Activated CD8-positive, alpha-beta T cell treated with anti-CD3 and anti-CD28 coated beads, Interleukin-2, amount 10 ng/mL, durations not matched to agents 7 days and 5 days (primary cell): Measurements from ENCODE around the gene PLPP1. TPM values are rescaled to one million over a fixed set of nuclear protein-coding genes. Genes with fewer than 3 reads are reported as not detected.

Experiments
- ATAC-seq: fragments of 150-1000 bp; cut with Tn5 transposase; one replicate; pipeline ENCODE4 v1.10.0; 2021; ENCODE audit warnings: moderate library complexity
- CTCF ChIA-PET: fragments of 350-600 bp; sonication (Branson Sonifier 250); formaldehyde crosslinking; loops from one replicate; lab custom pipeline; 2021; ENCODE audit warnings: antibody characterized with exemption; lab: Charles Lee
- POLR2A ChIA-PET: fragments of 350-600 bp; sonication (Branson Sonifier 250); formaldehyde crosslinking; loops from one replicate; lab custom pipeline; 2021; ENCODE audit warnings: antibody characterized with exemption; lab: Charles Lee
- DNase-seq: peaks from one replicate; pipeline ENCODE4 v3.0.0-alpha.2; 2020
- H3K27ac Mint-ChIP-seq: one replicate; pipeline ENCODE4 v1.8.0; 2021; ENCODE audit warnings: mild to moderate bottlenecking, mixed read lengths
- H3K27me3 Mint-ChIP-seq: one replicate; pipeline ENCODE4 v1.8.0; 2021; ENCODE audit warnings: low read depth, mixed read lengths
- H3K36me3 Mint-ChIP-seq: one replicate; pipeline ENCODE4 v1.8.0; 2021; ENCODE audit warnings: low read depth, mixed read lengths
- H3K4me1 Mint-ChIP-seq: one replicate; pipeline ENCODE4 v1.8.0; 2021; ENCODE audit warnings: low read depth, mixed read lengths
- H3K4me3 Mint-ChIP-seq: one replicate; pipeline ENCODE4 v1.8.0; 2021; ENCODE audit warnings: mild to moderate bottlenecking, mixed read lengths
- H3K9me3 Mint-ChIP-seq: one replicate; pipeline ENCODE4 v1.8.0; 2022; ENCODE audit warnings: mixed read lengths; ENCODE audit not compliant: insufficient read depth
- total RNA-seq, 2 experiments: library from RNA; stranded (reverse); gene quantifications; one replicate each; pipeline ENCODE4 v1.2.3, GENCODE V29; 2021

Gene PLPP1
- total RNA-seq, 2 experiments from 2014 or later = 27.0 to 27.2 TPM

DNA sequence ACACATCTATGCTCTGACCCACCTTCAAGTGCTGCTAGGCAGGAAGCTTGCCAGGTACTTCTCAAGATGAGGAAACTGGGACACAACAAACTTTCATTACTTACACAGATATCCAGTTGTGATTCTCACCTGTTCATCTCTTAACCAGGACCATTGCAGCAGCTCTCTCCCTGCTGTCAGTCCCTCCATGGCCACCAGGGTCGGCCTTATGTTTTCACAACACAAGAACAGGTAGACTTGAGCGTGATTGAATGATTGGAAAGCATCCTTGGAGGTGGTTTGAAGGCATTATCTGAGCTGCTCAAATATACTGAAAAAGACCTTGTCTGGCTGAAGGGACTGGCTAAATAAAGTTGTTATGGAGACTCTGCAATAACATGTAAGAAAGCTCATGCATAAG, 132.6 kb downstream of the PLPP1 start:
- Mint-ChIP-seq H3K27me3 (no peaks in the 10 kb centered on the region), H3K4me1 (no peaks in the 10 kb centered on the region), H3K27ac (peak overlapping the region; percentile 40), H3K4me3 (no peak overlapping the region), H3K36me3 (peaks cover 23% of the 10 kb centered on the region), H3K9me3 (no peaks in the 10 kb centered on the region)
- POLR2A ChIA-PET = no interaction called here
- CTCF ChIA-PET = interaction anchor here (0.6 to 1.9 kb wide), 10 partner anchors 9 to 1321 kb away, joined by 3 to 5 read pairs (median 4); no protein-coding TSS in a partner anchor
- ATAC-seq = peak; percentile 36
- DNase-seq = no peak

DNA sequence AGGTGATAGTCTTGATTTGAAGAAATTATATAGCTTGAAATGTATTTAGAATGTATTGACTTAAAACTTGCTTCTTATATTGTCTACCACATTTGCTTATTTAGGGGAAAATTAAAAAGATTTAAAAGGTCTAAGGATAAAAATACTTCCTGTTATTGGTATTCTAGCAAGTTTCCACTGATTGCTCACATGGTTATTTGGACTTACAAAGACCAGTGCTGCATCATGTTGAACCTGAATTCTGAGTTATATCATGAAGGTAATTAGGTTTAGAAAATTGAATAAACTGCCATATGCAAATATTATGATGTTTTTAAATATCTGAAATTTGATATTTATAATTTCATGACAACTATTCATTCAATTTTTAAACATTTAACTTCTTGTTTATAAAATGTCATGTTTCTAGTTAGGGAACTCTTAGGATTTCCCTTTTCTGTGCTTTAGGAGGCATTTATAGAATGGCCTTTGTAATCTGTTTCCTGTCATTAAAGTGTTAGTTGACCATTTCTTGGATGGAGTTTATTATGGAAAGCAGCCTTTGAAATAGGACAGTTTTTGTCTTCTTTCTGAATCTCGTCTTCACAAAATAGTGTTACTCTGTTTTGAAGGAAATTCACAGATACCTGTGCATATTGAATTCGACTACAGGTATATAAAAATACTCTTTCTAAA, 141.1 kb downstream of the PLPP1 start:
- ChIA-PET POLR2A (no interaction called here), CTCF (interaction anchor here (1.0 kb wide), 1 partner anchor 12 kb away, joined by 3 read pairs; no protein-coding TSS in a partner anchor)
- Mint-ChIP-seq H3K4me3 (no peak overlapping the region), H3K4me1 (peaks cover 2% of the 10 kb centered on the region), H3K27me3 (no peaks in the 10 kb centered on the region), H3K36me3 (peaks cover 57% of the 10 kb centered on the region), H3K9me3 (peaks cover 11% of the 10 kb centered on the region), H3K27ac (no peak overlapping the region)
- ATAC-seq (no peak), DNase-seq (no peak)

- ChIA-PET POLR2A (no interaction called here), CTCF (interaction anchor here (1.0 kb wide), 1 partner anchor 13 kb away, joined by 3 read pairs; no protein-coding TSS in a partner anchor)
- Mint-ChIP-seq H3K27ac (no peak overlapping the region), H3K4me3 (no peak overlapping the region), H3K36me3 (peaks cover 65% of the 10 kb centered on the region), H3K27me3 (no peaks in the 10 kb centered on the region), H3K9me3 (peaks cover 11% of the 10 kb centered on the region), H3K4me1 (peaks cover 5% of the 10 kb centered on the region)
- DNase-seq = no peak
- ATAC-seq = no peak
Measured at GRCh38 chr5:55392669-55393068, 142.1 kb downstream of the PLPP1 start.

DNA sequence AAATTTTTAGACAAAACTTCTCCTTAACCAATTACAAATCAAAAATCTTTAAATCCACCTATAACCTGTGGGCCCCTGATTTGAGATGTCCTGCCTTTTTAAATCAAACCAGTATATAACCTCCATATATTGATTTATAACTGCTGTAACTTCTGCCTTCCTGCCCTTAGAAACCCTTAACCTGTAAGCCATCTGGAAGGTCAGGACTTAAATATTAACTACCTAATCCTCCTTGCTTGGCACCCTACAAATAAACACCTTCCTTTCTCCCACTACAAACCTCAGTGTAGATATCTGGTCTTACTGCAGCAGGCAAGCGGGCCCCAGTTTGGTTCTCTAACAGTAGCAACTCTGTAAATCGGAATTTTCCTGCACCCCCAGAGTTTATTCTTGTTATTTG, 143.1 kb downstream of the PLPP1 start:
- ATAC-seq = no peak
- Mint-ChIP-seq H3K36me3 (peaks cover 65% of the 10 kb centered on the region), H3K9me3 (peaks cover 11% of the 10 kb centered on the region), H3K4me1 (peaks cover 5% of the 10 kb centered on the region), H3K27me3 (no peaks in the 10 kb centered on the region), H3K4me3 (no peak overlapping the region), H3K27ac (no peak overlapping the region)
- ChIA-PET POLR2A (no interaction called here), CTCF (interaction anchor here (2.0 kb wide), 1 partner anchor 10 kb away, joined by 5 read pairs; no protein-coding TSS in a partner anchor)
- no peak for DNase-seq

- POLR2A ChIA-PET = no interaction called here
- ATAC-seq (no peak), DNase-seq (no peak)
- Mint-ChIP-seq H3K27ac (no peak overlapping the region), H3K36me3 (peaks cover 71% of the 10 kb centered on the region), H3K4me3 (no peak overlapping the region), H3K9me3 (peaks cover 22% of the 10 kb centered on the region), H3K4me1 (peaks cover 13% of the 10 kb centered on the region), H3K27me3 (no peaks in the 10 kb centered on the region)
- CTCF ChIA-PET = no interaction called here
Measured at GRCh38 chr5:55387865-55388264, 146.9 kb downstream of the PLPP1 start.

DNA sequence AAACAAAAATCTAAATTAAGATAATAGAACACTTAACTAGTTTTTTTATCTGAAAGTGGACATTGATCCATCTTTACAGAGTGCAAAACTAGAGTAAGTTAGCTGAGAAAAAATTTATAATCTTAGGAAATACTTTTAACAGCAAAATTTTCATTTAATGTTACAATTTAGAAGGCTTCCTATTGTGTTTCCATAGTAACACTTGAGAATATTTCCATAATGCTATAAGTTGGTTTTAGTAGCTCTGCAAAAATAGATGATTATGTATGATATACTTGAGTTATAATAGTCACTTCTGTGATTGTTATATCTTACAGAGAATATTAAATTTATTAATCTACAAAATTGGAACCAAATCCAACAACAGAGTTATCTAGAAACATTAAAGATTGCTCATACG, 148.4 kb downstream of the PLPP1 start:
- ATAC-seq (no peak), DNase-seq (no peak)
- H3K9me3 Mint-ChIP-seq = peaks cover 19% of the 10 kb centered on the region
- H3K27ac Mint-ChIP-seq = no peak overlapping the region
- H3K36me3 Mint-ChIP-seq = peaks cover 67% of the 10 kb centered on the region
- no peak overlapping the region for H3K4me3 Mint-ChIP-seq
- H3K27me3 Mint-ChIP-seq = no peaks in the 10 kb centered on the region
- ChIA-PET POLR2A (no interaction called here), CTCF (interaction anchor here (0.7 to 1.6 kb wide), 8 partner anchors 9 to 306 kb away, joined by 3 to 5 read pairs (median 4); no protein-coding TSS in a partner anchor)
- peaks cover 13% of the 10 kb centered on the region for H3K4me1 Mint-ChIP-seq

GRCh38 chr5:55385846-55386245, 148.9 kb downstream of the PLPP1 start:
- H3K27me3 Mint-ChIP-seq = no peaks in the 10 kb centered on the region
- ChIA-PET CTCF (interaction anchor here (0.8 to 1.6 kb wide), 5 partner anchors 8 to 306 kb away, joined by 3 to 5 read pairs (median 3); no protein-coding TSS in a partner anchor), POLR2A (no interaction called here)
- peaks cover 19% of the 10 kb centered on the region for H3K9me3 Mint-ChIP-seq
- peaks cover 13% of the 10 kb centered on the region for H3K4me1 Mint-ChIP-seq
- DNase-seq (no peak), ATAC-seq (no peak)
- H3K4me3 Mint-ChIP-seq = no peak overlapping the region
- H3K27ac Mint-ChIP-seq = no peak overlapping the region
- peaks cover 65% of the 10 kb centered on the region for H3K36me3 Mint-ChIP-seq

- H3K36me3 Mint-ChIP-seq = peaks cover 65% of the 10 kb centered on the region
- ChIA-PET POLR2A (no interaction called here), CTCF (no interaction called here)
- peaks cover 19% of the 10 kb centered on the region for H3K9me3 Mint-ChIP-seq
- no peak overlapping the region for H3K27ac Mint-ChIP-seq
- H3K4me3 Mint-ChIP-seq = no peak overlapping the region
- DNase-seq = no peak
- H3K4me1 Mint-ChIP-seq = peaks cover 13% of the 10 kb centered on the region
- no peak for ATAC-seq
- H3K27me3 Mint-ChIP-seq = no peaks in the 10 kb centered on the region
Measured at GRCh38 chr5:55385227-55385626, 149.5 kb downstream of the PLPP1 start.

DNA sequence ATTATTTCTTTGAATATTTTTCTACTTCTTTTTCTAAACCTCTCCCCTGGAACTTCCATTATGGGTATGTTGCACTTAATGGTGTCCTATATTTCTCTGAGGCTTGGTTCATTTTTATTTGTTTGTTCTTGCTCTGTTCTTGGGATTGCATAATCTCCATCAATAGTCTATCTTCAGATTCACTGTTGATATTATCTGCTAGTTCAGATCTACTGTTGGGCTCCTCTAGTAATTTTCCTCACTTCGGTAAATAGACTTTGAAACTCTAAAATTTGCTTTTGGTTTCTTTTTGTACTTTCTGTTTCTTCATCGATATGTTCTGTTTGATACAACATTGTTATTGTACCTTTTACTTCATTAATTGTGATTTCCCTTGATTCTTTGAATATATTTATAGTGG, 150.7 kb downstream of the PLPP1 start:
- Mint-ChIP-seq H3K36me3 (peaks cover 62% of the 10 kb centered on the region), H3K4me1 (peaks cover 13% of the 10 kb centered on the region), H3K9me3 (peaks cover 19% of the 10 kb centered on the region), H3K27me3 (no peaks in the 10 kb centered on the region), H3K4me3 (no peak overlapping the region), H3K27ac (no peak overlapping the region)
- DNase-seq = no peak
- CTCF ChIA-PET = no interaction called here
- no peak for ATAC-seq
- POLR2A ChIA-PET = no interaction called here

DNA sequence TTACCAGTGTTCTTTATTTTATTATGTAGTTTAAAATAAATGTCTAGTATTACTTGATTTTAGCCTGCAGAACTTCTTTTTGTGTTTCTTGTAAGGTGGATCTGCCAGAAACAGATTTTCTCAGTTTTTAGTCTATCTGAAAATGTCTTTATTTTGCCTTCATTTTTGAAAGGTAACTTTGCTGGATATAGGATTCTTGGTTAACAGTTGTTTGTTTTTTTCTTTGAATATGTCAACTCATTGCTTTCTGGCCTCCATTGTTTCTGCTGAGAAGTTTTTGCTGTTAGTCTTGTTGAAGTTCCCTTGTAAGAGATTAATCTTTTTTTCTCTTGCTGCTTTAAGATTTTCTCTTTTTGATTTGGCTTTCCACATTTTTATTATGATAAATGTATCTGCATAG, 151.5 kb downstream of the PLPP1 start:
- H3K27me3 Mint-ChIP-seq = no peaks in the 10 kb centered on the region
- no peak overlapping the region for H3K27ac Mint-ChIP-seq
- ChIA-PET CTCF (no interaction called here), POLR2A (no interaction called here)
- H3K9me3 Mint-ChIP-seq = peaks cover 19% of the 10 kb centered on the region
- H3K4me3 Mint-ChIP-seq = no peak overlapping the region
- peaks cover 58% of the 10 kb centered on the region for H3K36me3 Mint-ChIP-seq
- ATAC-seq (no peak), DNase-seq (no peak)
- peaks cover 13% of the 10 kb centered on the region for H3K4me1 Mint-ChIP-seq

DNA sequence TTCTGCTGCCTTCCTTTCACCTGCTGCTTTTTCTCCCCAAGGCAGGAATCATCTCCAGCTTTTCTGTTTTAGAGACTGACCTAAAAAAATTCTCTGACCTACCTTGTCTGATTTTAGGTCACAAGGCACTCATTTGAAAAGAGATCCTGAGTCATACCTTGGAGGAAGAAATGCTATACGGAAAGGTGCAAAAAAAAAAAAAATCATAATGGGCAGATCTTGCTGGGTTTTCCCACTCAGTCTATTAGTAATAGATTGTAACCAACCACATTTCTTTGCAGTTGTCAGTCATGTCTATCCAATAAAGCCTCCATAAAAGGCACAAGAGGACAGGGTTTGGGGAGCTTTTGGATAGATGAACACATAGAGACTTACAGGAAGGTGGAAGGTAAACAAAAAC, 157.0 kb downstream of the PLPP1 start:
- Mint-ChIP-seq H3K9me3 (peaks cover 14% of the 10 kb centered on the region), H3K4me1 (no peaks in the 10 kb centered on the region), H3K27ac (no peak overlapping the region), H3K4me3 (no peak overlapping the region), H3K27me3 (no peaks in the 10 kb centered on the region), H3K36me3 (peaks cover 58% of the 10 kb centered on the region)
- DNase-seq (no peak), ATAC-seq (no peak)
- POLR2A ChIA-PET = no interaction called here
- CTCF ChIA-PET = interaction anchor here (1.3 kb wide), 1 partner anchor 9 kb away, joined by 3 read pairs; no protein-coding TSS in a partner anchor
